ENCODE data around the gene ZNF48. TPM values are rescaled to one million over a fixed set of nuclear protein-coding genes. Genes with fewer than 3 reads are reported as not detected.
A peak's percentile ranks its signal among the peaks of the same experiment; 100 is the strongest.

The ZNF48 gene
- polyA plus RNA-seq, 1 of the 3 experiments (the other 2 are of a cell fraction) = 8.8 TPM

DNA sequence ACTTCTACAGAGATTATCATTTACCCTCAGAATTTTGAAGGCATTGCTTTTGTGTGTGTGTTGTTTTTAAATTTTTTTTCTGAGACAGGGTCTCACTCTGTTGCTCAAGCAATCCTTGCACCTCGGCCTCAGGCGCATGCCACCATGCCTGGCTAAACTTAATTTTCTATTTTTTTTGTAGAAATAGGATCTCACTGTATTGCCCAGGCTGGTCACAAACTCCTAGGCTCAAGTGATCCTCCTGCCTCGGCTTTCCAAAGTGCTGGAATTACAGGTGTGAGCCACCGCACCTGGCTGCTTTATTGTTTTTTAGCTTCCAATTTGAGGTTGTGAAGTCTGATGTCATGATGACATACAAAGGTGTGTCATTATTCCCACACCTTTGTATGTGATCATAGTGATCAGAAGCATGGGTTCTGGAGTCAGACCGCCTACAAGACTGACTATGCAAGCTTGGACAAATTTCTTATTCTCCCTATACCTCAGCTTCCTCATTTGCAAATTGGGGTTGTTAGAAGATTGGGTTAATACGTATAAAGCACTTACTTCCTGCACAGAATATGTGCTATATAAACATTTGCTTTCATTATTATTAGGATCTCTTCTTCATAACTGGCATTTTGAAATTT lies 44.6 kb downstream of the ZNF48 start:
- Histone ChIP-seq H3F3A (replicated peaks; ENCODE audit: insufficient read depth) (no peaks in the 10 kb centered on the region), H3K9me3 (no peaks in the 10 kb centered on the region), H3K4me3 (ENCODE audit: low read depth in 2 of 2, low read length in 1 of 2) (no peak overlapping the region), H2AFZ (ENCODE audit: low read depth) (no peak overlapping the region), H3K9ac (no peak overlapping the region), H3K4me1 (ENCODE audit: control insufficient read depth in 1 of 2, insufficient read depth in 2 of 2, low read depth in 1 of 2, low read length in 1 of 2) (peaks cover 8% of the 10 kb centered on the region in 2 experiments; a peak in 2 of 4 replicates), H4K20me1 (ENCODE audit: insufficient read depth) (no peaks in the 10 kb centered on the region), H3K9me2 (no peaks in the 10 kb centered on the region), H3K4me2 (no peak overlapping the region), H3K27ac (ENCODE audit: low read depth in 2 of 2, low read length in 1 of 2) (no peak overlapping the region), H3K36me3 (replicated peaks in 1 of 2; ENCODE audit: control insufficient read depth in 1 of 2, insufficient read depth in 2 of 2, low read length in 1 of 2) (peaks cover 12 to 16% of the 10 kb centered on the region in 2 experiments), H3K79me2 (ENCODE audit: insufficient read depth) (peaks cover 17% of the 10 kb centered on the region), H3K27me3 (ENCODE audit: insufficient read depth) (no peaks in the 10 kb centered on the region)
- WGBS (ENCODE audit: low lambda C conversion rate) = 90% methylated on average over 6 of the region's 6 CpGs
- DNase-seq = no peak
- POLR2A ChIA-PET = interaction anchor here (1.7 kb wide), 1 partner anchor 10 kb away, joined by 7 read pairs; the partner anchor contains the start of gene DCTPP1
- CTCF ChIA-PET = interaction anchor here (1.3 kb wide), 1 partner anchor 189 kb away, joined by 3 read pairs; no protein-coding TSS in a partner anchor
- TF ChIP-seq EP300 (IDR thresholded peaks at IDR 0.05; ENCODE audit: borderline replicate concordance in 1 of 2, low read depth in 1 of 2, low read length in 1 of 2) (no peak), POLR2AphosphoS5 (IDR thresholded peaks at IDR 0.05; ENCODE audit: low read depth, low read length) (no peak), ELF1 (IDR thresholded peaks at IDR 0.05) (no peak), FOXJ3 (CRISPR knock-in tag; IDR thresholded peaks at IDR 0.05) (no peak), GATA2 (CRISPR knock-in tag; IDR thresholded peaks at IDR 0.05) (no peak), RCOR1 (IDR thresholded peaks at IDR 0.05; ENCODE audit: low read length) (no peak), RAD21 (IDR thresholded peaks at IDR 0.05; ENCODE audit: low read length) (no peak), YY1 (IDR thresholded peaks at IDR 0.05; ENCODE audit: low read depth) (no peak), FOSL2 (IDR thresholded peaks at IDR 0.05; ENCODE audit: borderline replicate concordance, low read depth) (no peak), RFX5 (IDR thresholded peaks at IDR 0.05; ENCODE audit: low read length) (no peak), FOXM1 (IDR thresholded peaks at IDR 0.05; ENCODE audit: low read depth) (no peak), TCF12 (IDR thresholded peaks at IDR 0.05) (no peak)
- TF ChIP-seq, protein P1, sequence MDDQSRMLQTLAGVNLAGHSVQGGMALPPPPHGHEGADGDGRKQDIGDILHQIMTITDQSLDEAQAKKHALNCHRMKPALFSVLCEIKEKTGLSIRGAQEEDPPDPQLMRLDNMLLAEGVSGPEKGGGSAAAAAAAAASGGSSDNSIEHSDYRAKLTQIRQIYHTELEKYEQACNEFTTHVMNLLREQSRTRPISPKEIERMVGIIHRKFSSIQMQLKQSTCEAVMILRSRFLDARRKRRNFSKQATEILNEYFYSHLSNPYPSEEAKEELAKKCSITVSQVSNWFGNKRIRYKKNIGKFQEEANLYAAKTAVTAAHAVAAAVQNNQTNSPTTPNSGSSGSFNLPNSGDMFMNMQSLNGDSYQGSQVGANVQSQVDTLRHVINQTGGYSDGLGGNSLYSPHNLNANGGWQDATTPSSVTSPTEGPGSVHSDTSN (IDR thresholded peaks at IDR 0.05) = no peak
- TF ChIP-seq, protein P2, sequence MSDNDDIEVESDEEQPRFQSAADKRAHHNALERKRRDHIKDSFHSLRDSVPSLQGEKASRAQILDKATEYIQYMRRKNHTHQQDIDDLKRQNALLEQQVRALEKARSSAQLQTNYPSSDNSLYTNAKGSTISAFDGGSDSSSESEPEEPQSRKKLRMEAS (IDR thresholded peaks at IDR 0.05; ENCODE audit: low read depth) = no peak
- TF ChIP-seq, protein P3, sequence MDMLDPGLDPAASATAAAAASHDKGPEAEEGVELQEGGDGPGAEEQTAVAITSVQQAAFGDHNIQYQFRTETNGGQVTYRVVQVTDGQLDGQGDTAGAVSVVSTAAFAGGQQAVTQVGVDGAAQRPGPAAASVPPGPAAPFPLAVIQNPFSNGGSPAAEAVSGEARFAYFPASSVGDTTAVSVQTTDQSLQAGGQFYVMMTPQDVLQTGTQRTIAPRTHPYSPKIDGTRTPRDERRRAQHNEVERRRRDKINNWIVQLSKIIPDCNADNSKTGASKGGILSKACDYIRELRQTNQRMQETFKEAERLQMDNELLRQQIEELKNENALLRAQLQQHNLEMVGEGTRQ (IDR thresholded peaks at IDR 0.05; ENCODE audit: borderline replicate concordance, low read depth, low read length) = no peak

DNA sequence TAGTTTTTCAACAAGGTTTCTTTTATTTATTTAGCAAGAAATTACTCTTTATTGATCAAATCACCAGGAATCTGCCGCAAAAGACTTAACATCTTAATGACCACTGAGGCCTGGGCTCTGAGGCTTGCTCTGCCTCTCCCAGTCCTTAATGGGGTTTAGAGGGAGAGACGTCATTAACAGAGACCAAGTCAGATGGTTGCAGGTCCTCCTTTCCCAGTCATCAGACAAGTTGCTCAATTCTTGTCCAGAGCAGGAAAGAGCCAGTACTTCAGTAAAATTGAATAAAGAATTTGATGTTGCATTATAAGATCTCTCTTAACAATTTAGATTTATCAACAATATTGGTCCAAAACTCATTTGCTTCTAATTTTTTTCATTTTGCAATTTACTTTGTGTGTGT lies 48.4 kb downstream of the ZNF48 start:
- Histone ChIP-seq H3K4me2 (peak overlapping the region; percentile 89), H3K9me3 (no peaks in the 10 kb centered on the region)
- CTCF ChIA-PET = interaction anchor here (1.3 to 2.9 kb wide), 4 partner anchors 11 to 92 kb away, joined by 3 to 27 read pairs (median 5); partner anchors contain the start of gene DCTPP1
- TF ChIP-seq, protein P2 (IDR thresholded peaks at IDR 0.05; ENCODE audit: low read depth) = no peak
- TF ChIP-seq FOSL2 (IDR thresholded peaks at IDR 0.05; ENCODE audit: borderline replicate concordance, low read depth) (no peak), ELF1 (IDR thresholded peaks at IDR 0.05) (no peak), RAD21 (IDR thresholded peaks at IDR 0.05; ENCODE audit: low read length) (no peak), EP300 (IDR thresholded peaks at IDR 0.05; ENCODE audit: borderline replicate concordance in 1 of 2, low read depth in 1 of 2, low read length in 1 of 2) (no peak), TAF1 (IDR thresholded peaks at IDR 0.05; ENCODE audit: borderline replicate concordance, low read depth, low read length) (no peak), CHD2 (IDR thresholded peaks at IDR 0.05; ENCODE audit: low read length, partially characterized antibody) (no peak), FOXM1 (IDR thresholded peaks at IDR 0.05; ENCODE audit: low read depth) (no peak), RCOR1 (IDR thresholded peaks at IDR 0.05; ENCODE audit: low read length) (no peak)
- TF ChIP-seq, protein P4, sequence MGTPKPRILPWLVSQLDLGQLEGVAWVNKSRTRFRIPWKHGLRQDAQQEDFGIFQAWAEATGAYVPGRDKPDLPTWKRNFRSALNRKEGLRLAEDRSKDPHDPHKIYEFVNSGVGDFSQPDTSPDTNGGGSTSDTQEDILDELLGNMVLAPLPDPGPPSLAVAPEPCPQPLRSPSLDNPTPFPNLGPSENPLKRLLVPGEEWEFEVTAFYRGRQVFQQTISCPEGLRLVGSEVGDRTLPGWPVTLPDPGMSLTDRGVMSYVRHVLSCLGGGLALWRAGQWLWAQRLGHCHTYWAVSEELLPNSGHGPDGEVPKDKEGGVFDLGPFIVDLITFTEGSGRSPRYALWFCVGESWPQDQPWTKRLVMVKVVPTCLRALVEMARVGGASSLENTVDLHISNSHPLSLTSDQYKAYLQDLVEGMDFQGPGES (IDR thresholded peaks at IDR 0.05; ENCODE audit: low read depth, low read length) = no peak
- TF ChIP-seq, protein P5, sequence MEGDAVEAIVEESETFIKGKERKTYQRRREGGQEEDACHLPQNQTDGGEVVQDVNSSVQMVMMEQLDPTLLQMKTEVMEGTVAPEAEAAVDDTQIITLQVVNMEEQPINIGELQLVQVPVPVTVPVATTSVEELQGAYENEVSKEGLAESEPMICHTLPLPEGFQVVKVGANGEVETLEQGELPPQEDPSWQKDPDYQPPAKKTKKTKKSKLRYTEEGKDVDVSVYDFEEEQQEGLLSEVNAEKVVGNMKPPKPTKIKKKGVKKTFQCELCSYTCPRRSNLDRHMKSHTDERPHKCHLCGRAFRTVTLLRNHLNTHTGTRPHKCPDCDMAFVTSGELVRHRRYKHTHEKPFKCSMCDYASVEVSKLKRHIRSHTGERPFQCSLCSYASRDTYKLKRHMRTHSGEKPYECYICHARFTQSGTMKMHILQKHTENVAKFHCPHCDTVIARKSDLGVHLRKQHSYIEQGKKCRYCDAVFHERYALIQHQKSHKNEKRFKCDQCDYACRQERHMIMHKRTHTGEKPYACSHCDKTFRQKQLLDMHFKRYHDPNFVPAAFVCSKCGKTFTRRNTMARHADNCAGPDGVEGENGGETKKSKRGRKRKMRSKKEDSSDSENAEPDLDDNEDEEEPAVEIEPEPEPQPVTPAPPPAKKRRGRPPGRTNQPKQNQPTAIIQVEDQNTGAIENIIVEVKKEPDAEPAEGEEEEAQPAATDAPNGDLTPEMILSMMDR (IDR thresholded peaks at IDR 0.05) = no peak

More for the DNA sequence above, 48.4 kb downstream of the ZNF48 start:
- H2AFZ ChIP-seq (ENCODE audit: low read depth) = no peak overlapping the region
- peaks cover 24% of the 10 kb centered on the region for H3K79me2 ChIP-seq (ENCODE audit: insufficient read depth)
- POLR2A ChIA-PET = interaction anchor here (1.7 kb wide), 1 partner anchor 14 kb away, joined by 6 read pairs; the partner anchor contains the start of gene DCTPP1
- no peaks in the 10 kb centered on the region for H3K27me3 ChIP-seq (ENCODE audit: insufficient read depth)
- H3K36me3 ChIP-seq (replicated peaks in 1 of 2; ENCODE audit: control insufficient read depth in 1 of 2, insufficient read depth in 2 of 2, low read length in 1 of 2) = peaks cover 12 to 16% of the 10 kb centered on the region in 2 experiments
- no peaks in the 10 kb centered on the region for H4K20me1 ChIP-seq (ENCODE audit: insufficient read depth)
- H3K4me3 ChIP-seq (ENCODE audit: low read depth in 2 of 2, low read length in 1 of 2) = no peak overlapping the region; a peak in 1 of 4 replicates
- peaks cover 8 to 15% of the 10 kb centered on the region in 2 experiments; a peak in 2 of 4 replicates for H3K4me1 ChIP-seq (ENCODE audit: control insufficient read depth in 1 of 2, insufficient read depth in 2 of 2, low read depth in 1 of 2, low read length in 1 of 2)
- peaks cover 3% of the 10 kb centered on the region for H3F3A ChIP-seq (replicated peaks; ENCODE audit: insufficient read depth)
- no peak for DNase-seq
- H3K9ac ChIP-seq = no peak overlapping the region
- no peaks in the 10 kb centered on the region for H3K9me2 ChIP-seq
- H3K27ac ChIP-seq (ENCODE audit: low read depth in 2 of 2, low read length in 1 of 2) = no peak overlapping the region
- WGBS (ENCODE audit: low lambda C conversion rate) = 97% methylated on average over 2 of the region's 2 CpGs

Data from SK-N-SH (cell line).